ENCODE data around the gene RBM47.

The RBM47 gene

GRCh38 chr4:40622913-40623312, 6.8 kb downstream of the RBM47 start:
- no peak for DNase-seq

- peak; percentile 71 for DNase-seq
Measured at GRCh38 chr4:40621592-40622512, 7.8 kb downstream of the RBM47 start.

GRCh38 chr4:40621229-40621591, 8.5 kb downstream of the RBM47 start:
- DNase-seq, result no peak

GRCh38 chr4:40619600-40619999, 10.1 kb downstream of the RBM47 start:
- no peak for DNase-seq

GRCh38 chr4:40617872-40618271, 11.8 kb downstream of the RBM47 start:
- no peak for DNase-seq

- no peak for DNase-seq
Measured at GRCh38 chr4:40614031-40614430, 15.6 kb downstream of the RBM47 start.

GRCh38 chr4:40613456-40613855, 16.2 kb downstream of the RBM47 start:
- DNase-seq, result no peak

- DNase-seq, result no peak
Measured at GRCh38 chr4:40612831-40613230, 16.8 kb downstream of the RBM47 start.

GRCh38 chr4:40612283-40612682, 17.4 kb downstream of the RBM47 start:
- no peak for DNase-seq

GRCh38 chr4:40608628-40609027, 21.0 kb downstream of the RBM47 start:
- DNase-seq, result no peak

GRCh38 chr4:40607221-40607620, 22.4 kb downstream of the RBM47 start:
- no peak for DNase-seq

- DNase-seq, result no peak
Measured at GRCh38 chr4:40606239-40606767, 23.4 kb downstream of the RBM47 start.

GRCh38 chr4:40603281-40603680, 26.4 kb downstream of the RBM47 start:
- DNase-seq, result no peak

GRCh38 chr4:40601641-40602040, 28.0 kb downstream of the RBM47 start:
- DNase-seq, result peak; percentile 28

GRCh38 chr4:40600850-40601249, 28.8 kb downstream of the RBM47 start:
- no peak for DNase-seq

GRCh38 chr4:40599431-40599830, 30.2 kb downstream of the RBM47 start:
- no peak for DNase-seq

GRCh38 chr4:40596522-40596921, 33.1 kb downstream of the RBM47 start:
- no peak for DNase-seq

GRCh38 chr4:40595981-40596380, 33.7 kb downstream of the RBM47 start:
- DNase-seq, result no peak

GRCh38 chr4:40594261-40595178, 35.1 kb downstream of the RBM47 start:
- DNase-seq, result no peak

GRCh38 chr4:40592034-40592433, 37.6 kb downstream of the RBM47 start:
- DNase-seq, result no peak

GRCh38 chr4:40587826-40588225, 41.8 kb downstream of the RBM47 start:
- no peak for DNase-seq

GRCh38 chr4:40587351-40587750, 42.3 kb downstream of the RBM47 start:
- DNase-seq, result no peak

GRCh38 chr4:40586729-40587128, 42.9 kb downstream of the RBM47 start:
- DNase-seq, result no peak

- DNase-seq, result no peak
Measured at GRCh38 chr4:40586034-40586433, 43.6 kb downstream of the RBM47 start.
